GM21576 (cell line): ENCODE results near the gene NSUN2.
"Not testable (repeated sequence)": the region's sequence is repeated elsewhere in the genome, so short reads cannot be mapped to it uniquely, and the experiment has no call there.

ENCODE experiments used
- ATAC-seq: cut with Tn5 transposase; IDR thresholded peaks from one replicate; pipeline ENCODE4 v1.9.1; 2021; ENCODE audit warnings: mild to moderate bottlenecking, moderate library complexity; ENCODE audit not compliant: unreplicated experiment

The NSUN2 gene

DNA sequence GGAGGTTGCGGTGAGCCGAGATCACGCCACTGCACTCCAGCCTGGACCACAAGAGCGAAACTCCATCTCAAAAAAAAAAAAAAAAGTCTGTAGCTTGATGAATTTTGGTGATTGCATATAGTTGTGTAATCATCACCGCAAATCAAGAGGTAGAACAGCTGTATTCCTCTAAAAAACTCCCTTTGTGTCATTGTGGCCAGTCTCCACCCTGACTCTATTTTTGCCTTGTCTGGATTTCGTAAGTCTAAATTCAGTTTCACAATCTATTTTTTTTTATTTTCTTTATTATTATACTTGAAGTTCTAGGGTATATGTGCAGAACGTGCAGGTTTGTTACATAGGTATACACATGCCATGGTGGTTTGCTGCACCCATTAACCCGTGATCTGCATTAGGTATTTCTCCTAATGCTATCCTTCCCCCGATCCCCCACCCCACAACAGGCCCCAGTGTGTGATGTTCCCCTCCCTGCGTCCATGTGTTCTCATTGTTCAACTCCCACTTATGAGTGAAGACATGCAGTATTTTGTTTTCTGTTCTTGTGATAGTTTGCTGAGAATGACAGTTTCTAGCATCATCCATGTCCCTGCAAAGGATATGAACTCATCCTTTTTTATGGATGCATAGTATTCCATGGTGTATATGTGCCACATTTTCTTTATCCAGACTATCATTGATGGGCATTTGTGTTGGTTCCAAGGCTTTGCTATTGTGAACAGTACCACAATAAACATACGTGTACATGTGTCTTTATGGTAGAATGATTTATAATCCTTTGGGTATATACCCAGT, 12.9 kb upstream of the NSUN2 start:
- ATAC-seq, result not testable (repeated sequence)

GRCh38 chr5:6644794-6645241, 12.0 kb upstream of the NSUN2 start:
- no peak for ATAC-seq

DNA sequence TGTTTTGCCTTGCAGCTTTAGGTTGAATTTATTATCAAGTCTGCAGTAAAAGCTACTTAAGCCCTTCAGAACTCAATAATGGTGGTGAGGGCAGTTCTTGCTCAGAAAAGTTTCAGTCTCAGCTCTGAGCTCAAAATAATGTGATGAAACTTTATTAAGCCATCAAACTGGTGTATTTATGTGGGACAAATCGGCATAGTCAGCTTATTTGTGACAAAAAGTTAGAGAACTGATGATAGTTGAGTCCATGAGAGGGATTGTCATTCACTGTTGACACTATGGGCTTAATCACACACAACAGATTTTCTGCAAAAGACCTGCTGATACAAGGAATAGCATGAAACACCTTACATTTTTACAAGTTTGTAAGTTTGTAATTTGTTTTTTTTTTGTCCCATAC, 9.8 kb upstream of the NSUN2 start:
- no peak for ATAC-seq

- ATAC-seq, result no peak
Observed at GRCh38 chr5:6638236-6638635, 5.4 kb upstream of the NSUN2 start.

GRCh38 chr5:6637590-6637989, 4.7 kb upstream of the NSUN2 start:
- ATAC-seq, result no peak

- ATAC-seq, result no peak
Observed at GRCh38 chr5:6637022-6637421, 4.2 kb upstream of the NSUN2 start.

DNA sequence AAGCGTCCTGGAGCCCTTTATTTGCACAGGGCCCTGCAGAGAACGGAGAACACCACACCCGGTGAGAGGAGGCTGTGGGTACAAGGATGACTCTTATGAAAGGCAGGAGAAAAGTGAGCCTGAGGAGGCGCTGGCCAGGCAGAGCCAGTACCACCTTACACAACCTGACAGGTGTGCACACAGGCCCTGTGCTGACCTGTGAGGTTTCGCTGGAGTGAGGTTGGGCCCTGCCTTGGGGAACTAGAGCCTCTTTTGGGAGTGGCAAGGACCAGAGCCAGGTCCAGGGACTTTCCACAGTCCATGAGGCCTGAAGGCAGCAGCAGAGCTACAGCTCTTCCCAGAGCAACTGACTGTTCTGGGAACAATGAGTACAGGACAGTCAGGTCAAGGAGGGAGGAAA, 3.4 kb upstream of the NSUN2 start:
- no peak for ATAC-seq

GRCh38 chr5:6634788-6635430, 2.1 kb upstream of the NSUN2 start:
- ATAC-seq, result no peak

DNA sequence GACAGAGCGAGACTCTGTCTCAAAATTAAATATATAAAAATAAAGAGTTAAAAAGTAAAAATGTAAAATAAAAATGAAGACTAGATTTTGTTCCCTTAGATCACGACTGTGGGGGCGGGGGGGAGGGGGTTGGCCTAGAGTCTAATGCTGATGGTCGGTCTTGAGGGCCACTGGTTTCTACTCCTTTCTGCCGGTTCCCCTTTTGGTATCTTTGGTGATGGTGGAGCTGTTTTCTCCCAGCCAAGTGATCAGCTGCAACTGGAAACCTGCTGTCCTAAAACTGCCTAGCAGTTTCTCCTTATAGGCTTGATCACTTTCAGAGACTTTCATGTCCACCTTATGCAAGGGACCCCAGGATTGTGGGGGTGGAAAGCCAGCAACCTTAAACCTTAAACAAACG, 1.5 kb upstream of the NSUN2 start:
- no peak for ATAC-seq

GRCh38 chr5:6633469-6634245, 813 bp upstream of the NSUN2 start:
- peak; percentile 45 for ATAC-seq

- peak; percentile 11 for ATAC-seq
Observed at GRCh38 chr5:6632324-6632887, 438 bp downstream of the NSUN2 start.

DNA sequence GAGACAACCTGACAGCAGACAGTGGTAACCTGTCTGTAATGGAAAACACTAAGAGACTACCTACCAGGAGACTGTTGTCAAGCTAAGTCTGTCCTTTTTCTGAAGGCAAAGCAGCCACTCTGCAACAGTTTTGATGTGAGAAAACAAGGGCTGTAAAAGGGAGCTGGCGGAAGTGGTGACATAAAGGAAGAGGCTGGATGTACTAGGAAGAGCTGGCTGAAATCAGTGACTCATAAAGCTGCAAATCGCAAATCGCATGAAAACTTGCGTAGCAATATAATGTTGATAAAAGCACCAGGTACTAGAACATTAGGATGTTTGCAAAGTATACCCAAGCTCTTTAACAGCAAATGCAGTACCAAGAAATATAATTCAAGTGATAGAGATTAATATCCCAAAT, 1.4 kb downstream of the NSUN2 start:
- no peak for ATAC-seq

- no peak for ATAC-seq
Observed at GRCh38 chr5:6626508-6626907, 6.3 kb downstream of the NSUN2 start.

- ATAC-seq, result no peak
Observed at GRCh38 chr5:6623941-6624340, 8.9 kb downstream of the NSUN2 start.

DNA sequence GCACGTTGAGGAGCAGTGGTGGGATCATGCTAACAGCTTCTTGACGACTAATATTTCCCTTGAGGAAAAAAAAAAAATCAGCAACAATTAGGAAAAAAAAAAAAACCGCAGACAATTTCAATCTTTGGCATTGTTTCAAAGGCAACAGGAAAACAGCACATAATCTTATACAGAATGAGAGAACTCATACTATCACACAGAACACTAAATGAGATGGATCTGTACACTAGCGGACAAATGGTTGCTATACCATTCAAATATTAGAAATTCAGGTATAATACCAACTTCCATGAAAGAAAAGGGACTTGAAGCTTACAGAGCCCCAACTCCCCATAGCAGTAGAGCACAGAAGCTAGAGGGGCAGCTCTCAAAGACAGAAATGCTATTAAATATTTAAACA, 9.6 kb downstream of the NSUN2 start:
- no peak for ATAC-seq

- no peak for ATAC-seq
Observed at GRCh38 chr5:6616632-6617031, 16.2 kb downstream of the NSUN2 start.

DNA sequence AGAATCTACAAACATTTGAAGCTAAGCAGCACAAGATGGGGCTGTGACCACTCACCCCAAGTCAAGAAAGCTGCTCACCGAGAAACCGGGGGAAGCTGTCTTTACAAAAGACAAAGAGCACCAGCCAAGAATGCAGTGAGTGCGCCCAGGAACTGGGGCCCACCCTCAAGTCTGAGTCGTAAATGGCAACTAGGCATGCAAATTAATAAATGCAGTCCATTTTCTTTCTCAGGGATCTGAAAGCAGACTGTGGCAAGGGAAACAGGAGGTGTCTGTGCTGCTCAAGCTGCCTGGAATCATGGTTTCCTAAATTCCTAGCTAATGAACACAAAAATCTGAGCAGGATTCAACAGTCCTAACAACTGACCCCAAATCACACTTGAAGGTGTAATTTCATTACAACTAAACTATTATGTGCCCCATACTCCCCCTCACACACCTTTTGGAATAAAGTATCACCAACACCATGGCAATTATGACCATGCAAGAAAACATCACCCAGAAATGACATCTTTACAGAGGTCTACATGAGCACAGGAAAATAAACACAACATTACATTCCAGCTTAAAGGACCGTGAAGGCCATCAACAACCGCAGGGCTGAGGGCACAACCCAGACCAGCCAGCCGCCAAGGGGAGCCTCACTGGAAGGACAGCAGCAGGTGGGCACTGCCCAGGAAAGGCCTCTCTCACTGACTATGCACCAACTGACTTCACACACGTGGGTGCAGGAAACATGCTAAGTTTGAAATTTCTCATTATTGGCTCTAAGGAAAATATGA, 17.6 kb downstream of the NSUN2 start:
- no peak for ATAC-seq

DNA sequence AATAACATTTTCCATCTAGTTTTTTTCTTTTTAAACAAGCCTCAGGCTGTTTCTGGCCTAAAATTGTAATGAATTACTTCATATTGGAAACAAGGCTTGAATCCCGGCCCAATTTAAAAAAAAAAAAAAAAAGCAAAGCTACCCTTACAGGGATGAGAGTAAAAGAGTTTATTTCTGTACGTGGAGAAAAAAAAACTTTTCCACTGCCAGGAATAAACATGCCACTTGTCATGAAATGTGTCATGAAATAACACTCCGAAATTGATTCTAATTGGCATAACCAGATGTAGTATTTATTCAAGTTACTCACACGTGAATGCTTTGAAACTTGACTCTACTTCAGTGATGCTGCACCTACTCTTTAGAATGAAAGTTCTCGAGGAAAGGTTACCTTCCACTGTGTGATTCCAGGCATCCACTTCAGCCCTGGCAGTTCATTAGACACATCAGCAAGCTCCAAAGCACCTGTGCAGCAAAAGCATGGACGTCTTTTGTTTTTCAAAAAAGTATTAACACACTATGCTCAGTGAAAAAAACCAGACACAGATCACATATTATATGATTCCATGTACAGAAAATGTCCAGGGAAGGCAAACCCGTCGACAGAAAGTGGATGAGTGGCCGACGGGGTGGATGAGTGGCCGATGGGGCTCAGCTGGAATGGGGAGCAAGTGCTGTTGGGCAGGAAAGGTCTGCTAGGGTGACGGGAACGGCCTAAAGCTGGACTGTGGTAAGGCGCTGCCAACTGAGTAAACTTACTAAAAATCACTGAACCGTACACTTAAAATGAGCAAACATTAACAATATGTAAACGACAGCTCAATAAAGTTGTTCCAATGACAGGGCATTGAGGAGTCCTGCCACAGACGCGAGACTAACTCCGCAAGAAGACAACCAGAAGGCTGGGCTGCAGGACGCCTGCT, 21.2 kb downstream of the NSUN2 start:
- no peak for ATAC-seq

GRCh38 chr5:6608016-6608415, 24.8 kb downstream of the NSUN2 start:
- no peak for ATAC-seq

GRCh38 chr5:6607559-6607936, 25.3 kb downstream of the NSUN2 start:
- no peak for ATAC-seq
